HFF-Myc (cell line): ENCODE data around the gene BEST2.

Experiments
- DNase-seq: peaks from one replicate; pipeline ENCODE4 v3.0.0-alpha.2; 2011; ENCODE audit warnings: low read depth; ENCODE audit errors: extremely low read depth
- H3K4me3 ChIP-seq: replicated peaks from 2 replicates; pipeline ENCODE4 v1.5.1; 2011; ENCODE audit warnings: low read depth, mild to moderate bottlenecking, control low read depth, low read length
- TF ChIP-seq, protein P1 (sequence below): IDR thresholded peaks from 2 replicates; pipeline ENCODE4 v1.5.1; 2012; ENCODE audit warnings: mild to moderate bottlenecking, low read depth, low read length, control low read depth; ENCODE audit errors: missing control alignments

The BEST2 gene

DNA sequence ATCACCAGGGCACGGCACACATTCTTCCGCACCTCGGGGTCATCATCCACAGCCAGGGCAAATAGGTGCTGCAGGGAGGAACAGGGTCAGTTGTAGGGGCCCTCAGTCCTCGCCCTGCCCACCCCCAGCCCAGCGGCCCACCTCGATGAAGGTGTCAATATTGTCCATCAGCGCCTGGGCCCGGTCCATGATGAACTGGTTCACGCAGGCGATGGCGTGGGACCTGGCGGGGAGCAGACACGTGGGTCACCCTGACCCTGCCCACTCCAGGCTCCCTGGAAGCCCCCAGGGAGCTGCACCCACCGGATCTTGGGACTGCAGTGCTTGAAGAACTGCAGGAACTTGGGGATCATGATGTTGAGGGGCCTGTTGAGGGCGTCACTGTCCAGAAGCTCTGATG is 36.5 kb upstream of the BEST2 start:
- H3K4me3 ChIP-seq, result no peak overlapping the region
- no peak for DNase-seq
- TF ChIP-seq, protein P1, sequence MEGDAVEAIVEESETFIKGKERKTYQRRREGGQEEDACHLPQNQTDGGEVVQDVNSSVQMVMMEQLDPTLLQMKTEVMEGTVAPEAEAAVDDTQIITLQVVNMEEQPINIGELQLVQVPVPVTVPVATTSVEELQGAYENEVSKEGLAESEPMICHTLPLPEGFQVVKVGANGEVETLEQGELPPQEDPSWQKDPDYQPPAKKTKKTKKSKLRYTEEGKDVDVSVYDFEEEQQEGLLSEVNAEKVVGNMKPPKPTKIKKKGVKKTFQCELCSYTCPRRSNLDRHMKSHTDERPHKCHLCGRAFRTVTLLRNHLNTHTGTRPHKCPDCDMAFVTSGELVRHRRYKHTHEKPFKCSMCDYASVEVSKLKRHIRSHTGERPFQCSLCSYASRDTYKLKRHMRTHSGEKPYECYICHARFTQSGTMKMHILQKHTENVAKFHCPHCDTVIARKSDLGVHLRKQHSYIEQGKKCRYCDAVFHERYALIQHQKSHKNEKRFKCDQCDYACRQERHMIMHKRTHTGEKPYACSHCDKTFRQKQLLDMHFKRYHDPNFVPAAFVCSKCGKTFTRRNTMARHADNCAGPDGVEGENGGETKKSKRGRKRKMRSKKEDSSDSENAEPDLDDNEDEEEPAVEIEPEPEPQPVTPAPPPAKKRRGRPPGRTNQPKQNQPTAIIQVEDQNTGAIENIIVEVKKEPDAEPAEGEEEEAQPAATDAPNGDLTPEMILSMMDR, result no peak

DNA sequence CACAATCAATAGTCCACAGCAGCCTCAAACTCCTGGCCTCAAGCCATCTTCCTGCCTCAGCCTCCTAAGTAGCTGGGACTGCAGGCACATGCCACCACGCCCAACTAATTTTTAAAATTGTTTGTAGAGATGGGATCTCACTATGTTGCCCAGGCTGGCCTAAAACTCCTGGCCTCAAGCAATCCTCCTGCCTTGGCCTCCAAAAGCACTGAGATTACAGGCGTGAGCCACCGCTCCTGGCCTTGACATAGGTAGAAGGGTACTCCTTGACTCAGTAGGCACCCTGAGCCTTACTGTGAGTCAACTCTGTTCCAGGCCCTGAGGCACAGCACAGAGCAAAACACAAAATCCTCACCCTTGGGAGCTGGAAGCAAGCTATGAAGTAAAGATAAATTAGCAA is 35.7 kb upstream of the BEST2 start:
- no peak overlapping the region for H3K4me3 ChIP-seq
- no peak for DNase-seq
- TF ChIP-seq, protein P1, result no peak

DNA sequence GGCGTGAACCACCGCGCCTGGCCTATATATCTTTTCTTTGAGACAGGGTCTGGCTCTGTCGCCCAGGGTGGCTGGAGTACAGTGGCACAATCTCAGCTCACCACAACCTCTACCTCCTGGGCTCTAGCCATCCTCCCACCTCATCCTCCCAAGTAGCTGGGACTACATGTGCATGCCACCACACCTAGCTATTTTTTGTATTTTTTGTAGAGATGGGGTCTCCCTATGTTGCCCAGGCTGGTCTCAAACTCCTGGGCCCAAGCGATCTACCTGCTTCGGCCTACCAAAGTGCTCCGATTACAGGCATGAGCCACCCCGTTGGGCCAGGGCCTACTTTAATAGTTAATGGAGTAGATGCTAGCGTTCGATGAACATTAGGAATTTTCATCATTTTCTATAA is 31.3 kb upstream of the BEST2 start:
- DNase-seq, result no peak
- TF ChIP-seq, protein P1, result no peak
- H3K4me3 ChIP-seq, result peak overlapping the region; percentile 74

DNA sequence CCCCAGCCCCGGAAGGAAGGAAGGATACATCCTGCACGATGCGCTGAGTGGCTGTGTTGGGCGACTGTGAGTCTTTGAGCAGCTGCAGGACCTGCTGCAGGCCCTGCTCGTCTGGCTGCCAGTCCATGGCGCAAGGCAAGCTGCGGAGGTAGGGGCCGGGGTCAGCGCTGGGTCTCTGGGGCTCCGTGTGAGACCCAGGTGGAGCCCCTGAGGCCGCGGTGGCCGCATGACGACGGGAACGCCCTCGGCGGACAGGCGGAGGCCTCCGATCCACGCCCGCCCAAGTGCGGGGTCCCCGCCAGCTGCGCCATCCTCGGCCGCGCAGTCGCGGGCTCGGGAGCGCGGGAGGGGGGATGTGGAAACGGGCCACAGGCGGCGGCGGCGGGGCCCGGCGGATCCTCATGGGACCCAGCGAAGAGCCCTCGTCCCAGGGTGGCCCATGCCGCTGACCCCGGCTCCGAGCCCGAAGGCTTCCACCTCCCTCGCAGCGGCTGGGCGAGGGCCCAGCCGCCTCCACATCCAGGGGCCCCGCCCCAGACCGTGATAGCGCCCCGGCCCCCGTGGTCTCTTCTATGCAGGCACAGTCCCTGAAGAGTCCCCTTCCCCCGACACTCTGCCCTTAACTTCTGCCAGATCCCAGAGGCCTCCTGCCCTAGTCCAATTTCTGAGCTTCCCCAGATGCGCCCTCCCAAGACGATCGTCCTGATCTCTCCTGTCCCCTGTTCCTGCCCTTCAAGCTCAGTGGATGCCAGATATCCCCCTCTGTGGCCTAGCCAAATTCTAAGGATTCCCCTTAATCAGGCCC is 30.5 kb upstream of the BEST2 start:
- no peak for DNase-seq
- H3K4me3 ChIP-seq, result peak overlapping the region; percentile 74
- TF ChIP-seq, protein P1, result no peak

DNA sequence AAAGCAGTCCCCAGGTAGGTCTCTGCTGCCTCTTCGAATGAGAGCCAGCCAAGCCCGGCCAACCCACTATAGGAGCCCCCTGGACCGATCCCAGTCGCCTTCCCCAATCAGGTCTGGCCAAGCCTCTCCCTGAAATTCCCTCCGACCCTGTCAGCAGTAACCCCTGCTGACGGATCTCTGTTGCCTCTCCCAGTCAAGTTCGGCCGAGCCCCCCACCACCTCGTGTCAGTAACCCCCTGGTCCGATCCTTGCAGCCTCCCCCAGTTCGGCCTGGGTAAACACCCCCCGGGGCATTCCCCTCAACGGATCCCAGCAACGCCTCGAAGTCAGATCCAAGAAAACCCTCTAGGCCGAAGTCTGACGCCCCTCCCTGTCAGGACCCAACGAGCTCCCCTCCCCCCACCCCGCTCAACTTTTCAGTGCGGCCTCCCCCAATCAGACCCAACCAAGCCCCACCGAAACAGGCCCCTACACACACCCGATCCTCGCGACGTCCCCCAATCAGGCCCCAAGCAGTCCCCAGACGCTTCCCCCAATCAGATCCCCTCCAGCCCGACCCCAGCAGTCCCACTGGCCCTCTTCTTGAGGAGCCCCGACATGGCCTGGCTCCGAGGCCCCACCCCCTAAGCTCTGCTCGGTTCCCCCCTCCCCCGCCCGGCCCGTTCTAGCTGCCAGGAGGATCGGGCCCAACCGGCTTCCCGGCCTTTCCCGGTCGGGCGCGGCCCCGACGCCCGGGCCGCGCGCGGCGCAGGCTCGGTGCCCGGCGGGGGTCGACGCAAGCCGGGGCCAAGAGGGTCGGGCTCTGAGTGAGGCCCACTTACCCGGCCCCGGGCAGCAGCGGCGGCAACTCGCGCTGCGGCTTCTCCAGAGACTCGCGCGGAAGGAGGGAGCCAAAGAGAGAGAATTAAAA is 29.7 kb upstream of the BEST2 start:
- H3K4me3 ChIP-seq, result peak overlapping the region; percentile 74
- DNase-seq, result no peak
- TF ChIP-seq, protein P1, result no peak

DNA sequence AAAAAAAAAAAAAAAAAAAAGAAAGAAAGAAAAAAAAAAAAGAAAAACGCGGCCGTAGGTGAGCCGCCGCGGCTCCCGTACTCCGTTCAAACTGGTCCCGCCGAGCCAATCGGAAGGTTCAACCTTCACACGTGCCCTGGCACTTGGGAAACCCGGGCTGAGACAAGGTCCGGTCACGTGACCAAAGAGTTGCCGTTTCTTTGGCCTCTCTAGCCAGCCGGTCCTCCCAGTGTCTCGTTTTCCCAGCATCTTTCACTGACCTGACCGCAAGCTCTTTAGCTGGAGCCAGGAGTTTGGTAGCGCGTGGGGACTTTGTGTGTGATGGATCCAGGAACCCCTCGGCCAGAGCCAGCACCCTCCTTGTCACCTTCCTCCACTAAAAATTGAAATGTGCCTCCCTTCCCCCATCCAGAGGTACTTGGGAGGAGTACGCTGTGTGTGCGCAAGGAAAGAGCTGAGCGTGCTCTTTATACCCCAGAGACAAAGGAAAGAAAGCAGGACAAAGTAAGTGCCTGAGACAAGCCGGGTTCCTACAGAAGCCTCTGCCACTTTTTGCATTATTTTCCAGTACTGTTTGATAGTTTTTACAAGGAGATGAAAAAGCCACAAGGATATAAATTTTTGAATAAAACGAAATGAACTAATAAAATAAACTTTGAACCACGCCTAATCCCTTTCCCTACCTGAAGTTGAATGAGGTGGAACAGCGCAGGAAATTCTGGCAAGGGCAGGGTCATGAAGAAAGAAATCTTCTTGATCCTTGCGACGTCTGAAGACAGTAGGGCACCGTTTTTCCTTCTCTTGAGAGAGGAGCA is 28.8 kb upstream of the BEST2 start:
- H3K4me3 ChIP-seq, result peak overlapping the region; percentile 74
- peak; percentile 97 for DNase-seq
- TF ChIP-seq, protein P1, result no peak
